Eye (tissue), 1 donor: ENCODE measurements around the gene ATP1A3.
"Not testable (repeated sequence)": the region's sequence is repeated elsewhere in the genome, so short reads cannot be mapped to it uniquely, and the experiment has no call there.

Experiments
- DNase-seq: peaks from one replicate; pipeline ENCODE4 v3.0.0-alpha.2; 2015

ATP1A3 gene

GRCh38 chr19:41941410-41942202, 52.4 kb downstream of the ATP1A3 start:
- DNase-seq = no peak

GRCh38 chr19:41940731-41941409, 53.2 kb downstream of the ATP1A3 start:
- no peak for DNase-seq

GRCh38 chr19:41939861-41940730, 53.9 kb downstream of the ATP1A3 start:
- peak; percentile 62 for DNase-seq

- DNase-seq = not testable (repeated sequence)
Measured at GRCh38 chr19:41939209-41939608, 54.8 kb downstream of the ATP1A3 start.

GRCh38 chr19:41937525-41938468, 56.2 kb downstream of the ATP1A3 start:
- peak; percentile 4 for DNase-seq

GRCh38 chr19:41936961-41937360, 57.1 kb downstream of the ATP1A3 start:
- peak; percentile 2 for DNase-seq

- DNase-seq = peak; percentile 3
Measured at GRCh38 chr19:41936416-41936850, 57.6 kb downstream of the ATP1A3 start.

- peak; percentile 19 for DNase-seq
Measured at GRCh38 chr19:41935760-41936415, 58.1 kb downstream of the ATP1A3 start.

- peak; percentile 90 for DNase-seq
Measured at GRCh38 chr19:41934849-41935374, 59.1 kb downstream of the ATP1A3 start.

GRCh38 chr19:41933693-41934426, 60.2 kb downstream of the ATP1A3 start:
- DNase-seq = peak; percentile 9

- peak; percentile 53 for DNase-seq
Measured at GRCh38 chr19:41932720-41933332, 61.2 kb downstream of the ATP1A3 start.

- peak; percentile 14 for DNase-seq
Measured at GRCh38 chr19:41932259-41932719, 61.7 kb downstream of the ATP1A3 start.

GRCh38 chr19:41930926-41931592, 63.0 kb downstream of the ATP1A3 start:
- DNase-seq = peak; percentile 14

GRCh38 chr19:41930322-41930722, 63.7 kb downstream of the ATP1A3 start:
- DNase-seq = peak; percentile 3

GRCh38 chr19:41929536-41930071, 64.4 kb downstream of the ATP1A3 start:
- DNase-seq = peak; percentile 6

- peak; percentile 33 for DNase-seq
Measured at GRCh38 chr19:41928754-41929535, 65.1 kb downstream of the ATP1A3 start.

GRCh38 chr19:41928221-41928683, 65.8 kb downstream of the ATP1A3 start, which contains the start of gene ERFL:
TSS of gene ERFL (minus strand) at chr19:41928449. CDS start at chr19:41912919, 15,530 bp downstream.
- peak; percentile 62 for DNase-seq
